Astrocyte (in vitro differentiated cells and primary cell): ENCODE measurements around the gene IFT20. TPM values are rescaled to one million over a fixed set of nuclear protein-coding genes. Genes with fewer than 3 reads are reported as not detected.
"Not testable (repeated sequence)": the region's sequence is repeated elsewhere in the genome, so short reads cannot be mapped to it uniquely, and the experiment has no call there.

ENCODE experiments used
- DNase-seq: peaks from one replicate; pipeline ENCODE4 v3.0.0-alpha.2; 2010; ENCODE audit warnings: low read depth
- FAIRE-seq: peaks from 2 replicates; lab custom pipeline; 2011; peaks lifted over from hg19 to GRCh38; lab: Jason Lieb, UNC
- H2AFZ ChIP-seq: 2 replicates; pipeline ENCODE4 v1.6.0; 2012; ENCODE audit warnings: low read depth, low read length, inconsistent platforms
- H3K27ac ChIP-seq: 2 replicates; pipeline ENCODE4 v1.5.1; 2011; ENCODE audit warnings: low read depth, low read length, inconsistent platforms
- H3K27me3 ChIP-seq: 2 replicates; pipeline ENCODE4 v1.6.0; 2011; ENCODE audit warnings: low read length, inconsistent platforms; ENCODE audit not compliant: insufficient read depth
- H3K36me3 ChIP-seq: 2 replicates; pipeline ENCODE4 v1.5.1; 2011; ENCODE audit warnings: low read length, inconsistent platforms; ENCODE audit not compliant: insufficient read depth
- H3K4me1 ChIP-seq: 2 replicates; pipeline ENCODE4 v1.5.1; 2011; ENCODE audit warnings: low read length, inconsistent platforms; ENCODE audit not compliant: insufficient read depth
- H3K4me2 ChIP-seq: 2 replicates; pipeline ENCODE4 v1.6.0; 2012; ENCODE audit warnings: low read length, inconsistent platforms
- H3K4me3 ChIP-seq: 2 replicates; pipeline ENCODE4 v1.5.1; 2011; ENCODE audit warnings: low read depth, mild to moderate bottlenecking, low read length, inconsistent platforms; ENCODE audit not compliant: insufficient read depth
- H3K79me2 ChIP-seq: 2 replicates; pipeline ENCODE4 v1.6.0; 2012; ENCODE audit warnings: mild to moderate bottlenecking, low read length, inconsistent platforms; ENCODE audit not compliant: insufficient read depth
- H3K9ac ChIP-seq: 2 replicates; pipeline ENCODE4 v1.6.0; 2012; ENCODE audit warnings: mild to moderate bottlenecking, low read length, inconsistent platforms
- H3K9me3 ChIP-seq: 2 replicates; pipeline ENCODE4 v1.5.1; 2012; ENCODE audit warnings: low read depth, mild to moderate bottlenecking, low read length, inconsistent platforms; ENCODE audit not compliant: insufficient read depth
- H4K20me1 ChIP-seq: 2 replicates; pipeline ENCODE4 v1.6.0; 2012; ENCODE audit warnings: low read length, inconsistent platforms; ENCODE audit not compliant: insufficient read depth
- H3K27ac Mint-ChIP-seq: one replicate; pipeline ENCODE4 v1.8.0; 2021; ENCODE audit warnings: mild to moderate bottlenecking, mixed read lengths; ENCODE audit not compliant: unreplicated experiment
- H3K27me3 Mint-ChIP-seq: one replicate; pipeline ENCODE4 v1.8.0; 2021; ENCODE audit warnings: low read depth, mixed read lengths; ENCODE audit not compliant: unreplicated experiment
- H3K36me3 Mint-ChIP-seq: one replicate; pipeline ENCODE4 v1.8.0; 2021; ENCODE audit warnings: low read depth, mixed read lengths; ENCODE audit not compliant: unreplicated experiment
- H3K4me1 Mint-ChIP-seq: one replicate; pipeline ENCODE4 v1.8.0; 2021; ENCODE audit warnings: low read depth, mixed read lengths; ENCODE audit not compliant: unreplicated experiment
- H3K4me3 Mint-ChIP-seq: one replicate; pipeline ENCODE4 v1.8.0; 2021; ENCODE audit warnings: mild to moderate bottlenecking, moderate library complexity, mixed read lengths; ENCODE audit not compliant: unreplicated experiment
- H3K9me3 Mint-ChIP-seq: one replicate; pipeline ENCODE4 v1.8.0; 2021; ENCODE audit warnings: mild to moderate bottlenecking, mixed read lengths; ENCODE audit not compliant: unreplicated experiment
- CTCF ChIP-seq: IDR thresholded peaks from 2 replicates; pipeline ENCODE4 v1.5.1; 2011; ENCODE audit warnings: low read depth, mild to moderate bottlenecking, inconsistent platforms, low read length, moderate library complexity; ENCODE audit not compliant: insufficient read depth
- EZH2 ChIP-seq: IDR thresholded peaks from 2 replicates; pipeline ENCODE4 v1.6.1; 2012; ENCODE audit warnings: mild to moderate bottlenecking, low read length, inconsistent platforms; ENCODE audit not compliant: insufficient read depth
- total RNA-seq: library from RNA; stranded (reverse); gene quantifications from 2 replicates; pipeline ENCODE4 v1.2.1, GENCODE V29; 2021

The IFT20 gene
- total RNA-seq, 1 donor from 2014 or later, result 70.4 TPM

GRCh38 chr17:28339431-28339830, 4.2 kb upstream of the IFT20 start:
- Histone ChIP-seq H3K79me2 (peaks cover 81% of the 10 kb centered on the region), H4K20me1 (peaks cover 64% of the 10 kb centered on the region), H3K9me3 (no peaks in the 10 kb centered on the region), H3K9ac (no peak overlapping the region), H3K27ac (peak overlapping the region; percentile 34), H3K4me2 (no peak overlapping the region), H3K36me3 (peaks cover 34% of the 10 kb centered on the region), H3K27me3 (no peaks in the 10 kb centered on the region), H2AFZ (no peak overlapping the region), H3K4me3 (no peak overlapping the region), H3K4me1 (peaks cover 27% of the 10 kb centered on the region)
- Mint-ChIP-seq H3K9me3 (no peaks in the 10 kb centered on the region), H3K36me3 (peaks cover 14% of the 10 kb centered on the region), H3K4me1 (peaks cover 23% of the 10 kb centered on the region), H3K27me3 (no peaks in the 10 kb centered on the region), H3K4me3 (peak overlapping the region; percentile 65), H3K27ac (no peak overlapping the region)
- FAIRE-seq (no peak), DNase-seq (no peak)
- TF ChIP-seq EZH2 (no peak), CTCF (no peak)

- Mint-ChIP-seq H3K27ac (peak overlapping the region; percentile 91), H3K4me1 (peaks cover 26% of the 10 kb centered on the region)
- Histone ChIP-seq H3K4me2 (peak overlapping the region; percentile 87), H3K27ac (peak overlapping the region; percentile 99), H3K36me3 (peaks cover 31% of the 10 kb centered on the region), H3K79me2 (peaks cover 86% of the 10 kb centered on the region), H4K20me1 (peaks cover 68% of the 10 kb centered on the region), H3K4me3 (peak overlapping the region; percentile 21), H3K4me1 (peaks cover 33% of the 10 kb centered on the region), H3K9ac (peak overlapping the region; percentile 99)
- not testable (repeated sequence) for H3K27me3 ChIP-seq, H2AFZ ChIP-seq, FAIRE-seq, DNase-seq, H3K36me3 Mint-ChIP-seq, H3K4me3 Mint-ChIP-seq, H3K27me3 Mint-ChIP-seq, H3K9me3 ChIP-seq, H3K9me3 Mint-ChIP-seq
Measured at GRCh38 chr17:28338769-28339212, 3.5 kb upstream of the IFT20 start.

GRCh38 chr17:28338056-28338768, 2.9 kb upstream of the IFT20 start:
- Histone ChIP-seq H3K79me2 (peaks cover 90% of the 10 kb centered on the region), H3K27ac (peak overlapping the region; percentile 99), H3K4me2 (peak overlapping the region; percentile 87), H3K27me3 (no peaks in the 10 kb centered on the region), H2AFZ (no peak overlapping the region), H3K4me3 (peak overlapping the region; percentile 21), H3K9ac (peak overlapping the region; percentile 99), H4K20me1 (peaks cover 74% of the 10 kb centered on the region), H3K9me3 (no peaks in the 10 kb centered on the region), H3K36me3 (peaks cover 28% of the 10 kb centered on the region), H3K4me1 (peaks cover 37% of the 10 kb centered on the region)
- no peak for FAIRE-seq
- peak overlapping the region; percentile 91 for H3K27ac Mint-ChIP-seq
- peak overlapping the region; percentile 72 for H3K4me3 Mint-ChIP-seq
- no peaks in the 10 kb centered on the region for H3K27me3 Mint-ChIP-seq
- TF ChIP-seq CTCF, result no peak
- no peak for TF ChIP-seq EZH2
- DNase-seq, result peak; percentile 85
- peaks cover 8% of the 10 kb centered on the region for H3K36me3 Mint-ChIP-seq
- H3K4me1 Mint-ChIP-seq, result peaks cover 28% of the 10 kb centered on the region
- no peaks in the 10 kb centered on the region for H3K9me3 Mint-ChIP-seq
